Kidney epithelial cell (primary cell): Measurements from ENCODE around the gene SDF4. TPM values are rescaled to one million over a fixed set of nuclear protein-coding genes. Genes with fewer than 3 reads are reported as not detected.

Experiments used
- total RNA-seq: library from RNA; depleted of rRNA; stranded (reverse); fragments of >200 nt; gene quantifications from 2 replicates; pipeline ENCODE4 v1.2.3, GENCODE V29; 2015

The SDF4 gene
- total RNA-seq, 1 donor from 2014 or later = 153 TPM

Other genes with a start within 250 kb of the SDF4 start
- 0.34 TPM in 1 of 2 replicates, not detected in the other for gene PERM1, start 249.9 kb downstream of the SDF4 start, total RNA-seq
- gene HES4, start 231.9 kb downstream of the SDF4 start, total RNA-seq = 160 and 184 TPM in 2 replicates
- 68.7 and 97.7 TPM in 2 replicates for gene ISG15, start 218.5 kb downstream of the SDF4 start, total RNA-seq
- gene AGRN, start 211.9 kb downstream of the SDF4 start, total RNA-seq = 479 and 617 TPM in 2 replicates
- gene RNF223, start 157.7 kb downstream of the SDF4 start, total RNA-seq = 5.4 and 7.5 TPM in 2 replicates
- gene C1orf159, start 115.9 kb downstream of the SDF4 start, total RNA-seq = 20.3 and 25.5 TPM in 2 replicates
- gene TTLL10, start 58.1 kb downstream of the SDF4 start, total RNA-seq = 0.27 TPM in 1 of 2 replicates, not detected in the other
- gene TNFRSF18, start 25.4 kb downstream of the SDF4 start, total RNA-seq = 0.67 and 2.1 TPM in 2 replicates
- 0.25 and 3.6 TPM in 2 replicates for gene TNFRSF4, start 17.8 kb downstream of the SDF4 start, total RNA-seq
- 43.7 and 48.6 TPM in 2 replicates for gene B3GALT6, start 236 bp upstream of the SDF4 start, total RNA-seq
- gene C1QTNF12, start 14.7 kb upstream of the SDF4 start, total RNA-seq = 0.88 and 1.4 TPM in 2 replicates
- gene UBE2J2, start 41.9 kb upstream of the SDF4 start, total RNA-seq = 65.1 and 78.0 TPM in 2 replicates
- gene SCNN1D, start 48.4 kb upstream of the SDF4 start, total RNA-seq = 0.46 and 0.62 TPM in 2 replicates
- gene ACAP3, start 75.9 kb upstream of the SDF4 start, total RNA-seq = 37.9 and 43.1 TPM in 2 replicates
- gene PUSL1, start 76.6 kb upstream of the SDF4 start, total RNA-seq = 45.1 and 59.9 TPM in 2 replicates
- gene INTS11, start 92.7 kb upstream of the SDF4 start, total RNA-seq = 94.2 and 123 TPM in 2 replicates
- gene CPTP, start 92.8 kb upstream of the SDF4 start, total RNA-seq = 44.3 and 59.5 TPM in 2 replicates
- gene TAS1R3, start 99.3 kb upstream of the SDF4 start, total RNA-seq = 0.08 and 1.0 TPM in 2 replicates
- gene DVL1, start 117.4 kb upstream of the SDF4 start, total RNA-seq = 87.3 and 101 TPM in 2 replicates
- gene MXRA8, start 126.6 kb upstream of the SDF4 start, total RNA-seq = 106 and 165 TPM in 2 replicates
- gene AURKAIP1, start 143.2 kb upstream of the SDF4 start, total RNA-seq = 201 and 204 TPM in 2 replicates
- 134 and 136 TPM in 2 replicates for gene CCNL2, start 167.3 kb upstream of the SDF4 start, total RNA-seq
- 134 and 159 TPM in 2 replicates for gene MRPL20, start 175.3 kb upstream of the SDF4 start, total RNA-seq
- gene ANKRD65, start 189.3 kb upstream of the SDF4 start, total RNA-seq = 1.4 and 1.6 TPM in 2 replicates
- gene VWA1, start 203.7 kb upstream of the SDF4 start, total RNA-seq = 27.6 and 28.3 TPM in 2 replicates
- 0.38 and 0.75 TPM in 2 replicates for gene ATAD3C, start 217.7 kb upstream of the SDF4 start, total RNA-seq
- 31.4 and 37.8 TPM in 2 replicates for gene ATAD3B, start 239.8 kb upstream of the SDF4 start, total RNA-seq